Naive thymus-derived CD4-positive, alpha-beta T cell (primary cell): ENCODE results near the gene GLIS1. TPM values are rescaled to one million over a fixed set of nuclear protein-coding genes. Genes with fewer than 3 reads are reported as not detected.

ENCODE experiments used
- ATAC-seq: fragments of 150-1000 bp; cut with Tn5 transposase; 2 replicates; pipeline ENCODE4 v1.10.0; 2021; ENCODE audit warnings: mild to moderate bottlenecking, moderate library complexity
- CTCF ChIA-PET: fragments of 350-600 bp; sonication (Branson Sonifier 250); formaldehyde crosslinking; loops from one replicate; lab custom pipeline; 2021; ENCODE audit warnings: antibody characterized with exemption; lab: Charles Lee
- POLR2A ChIA-PET: fragments of 350-600 bp; sonication (Branson Sonifier 250); formaldehyde crosslinking; loops from one replicate; lab custom pipeline; 2021; ENCODE audit warnings: antibody characterized with exemption, inconsistent platforms; lab: Charles Lee
- DNase-seq, 9 donors: peaks; one replicate each; pipeline versions ENCODE4 v3.0.0 to v3.0.0-alpha.2; 2020 to 2022; ENCODE audit warnings: mixed read lengths in 1 of 9
- H3K27ac ChIP-seq: one replicate; pipeline ENCODE4 v1.7.0; 2013; ENCODE audit warnings: mild to moderate bottlenecking, low read depth, low read length, moderate library complexity
- H3K27me3 ChIP-seq, 2 donors: one replicate each; pipeline ENCODE4 v1.7.0; 2013; ENCODE audit warnings: low read length in 2 of 2, mild to moderate bottlenecking in 2 of 2, moderate library complexity in 2 of 2; ENCODE audit not compliant: control insufficient read depth in 2 of 2, insufficient read depth in 2 of 2
- H3K36me3 ChIP-seq, 3 experiments: 1 replicate in 2 of 3; 2 replicates in 1 of 3; pipeline ENCODE4 v1.7.0; 2013; ENCODE audit warnings: low read length in 3 of 3, mild to moderate bottlenecking in 3 of 3, moderate library complexity in 1 of 3; ENCODE audit not compliant: insufficient read depth in 3 of 3, control insufficient read depth in 2 of 3
- H3K4me1 ChIP-seq, 2 donors: one replicate each; pipeline ENCODE4 v1.7.0; 2013; ENCODE audit warnings: low read length in 2 of 2, mild to moderate bottlenecking in 2 of 2, moderate library complexity in 1 of 2; ENCODE audit not compliant: control insufficient read depth in 2 of 2, insufficient read depth in 2 of 2
- H3K4me3 ChIP-seq: 2 replicates; pipeline ENCODE4 v1.7.0; 2013; ENCODE audit warnings: mild to moderate bottlenecking, low read length
- H3K9me3 ChIP-seq, 3 experiments: 1 replicate in 2 of 3; 2 replicates in 1 of 3; pipeline ENCODE4 v1.7.0; 2013; ENCODE audit warnings: low read length in 3 of 3; ENCODE audit not compliant: control insufficient read depth in 2 of 3
- H3K27ac Mint-ChIP-seq, 9 donors: one replicate each; pipeline ENCODE4 v1.8.0; 2020 to 2022; ENCODE audit warnings: mixed read lengths in 9 of 9, mild to moderate bottlenecking in 8 of 9, moderate library complexity in 5 of 9, inconsistent platforms in 2 of 9
- H3K27me3 Mint-ChIP-seq, 5 donors: one replicate each; pipeline ENCODE4 v1.8.0; 2021 to 2022; ENCODE audit warnings: mixed read lengths in 5 of 5, mild to moderate bottlenecking in 1 of 5
- H3K36me3 Mint-ChIP-seq, 5 donors: one replicate each; pipeline ENCODE4 v1.8.0; 2020 to 2022; ENCODE audit warnings: mixed read lengths in 5 of 5, mild to moderate bottlenecking in 3 of 5, inconsistent platforms in 1 of 5
- H3K4me1 Mint-ChIP-seq, 7 donors: one replicate each; pipeline ENCODE4 v1.8.0; 2020 to 2022; ENCODE audit warnings: mixed read lengths in 7 of 7, mild to moderate bottlenecking in 3 of 7, inconsistent platforms in 1 of 7
- H3K4me3 Mint-ChIP-seq, 10 donors: one replicate each; pipeline ENCODE4 v1.8.0; 2020 to 2022; ENCODE audit warnings: mild to moderate bottlenecking in 10 of 10, mixed read lengths in 10 of 10, moderate library complexity in 6 of 10, inconsistent platforms in 2 of 10
- H3K9me3 Mint-ChIP-seq, 11 donors: one replicate each; pipeline ENCODE4 v1.8.0; 2020 to 2022; ENCODE audit warnings: mixed read lengths in 11 of 11, mild to moderate bottlenecking in 4 of 11, inconsistent platforms in 1 of 11, moderate library complexity in 1 of 11
- intact Hi-C, 2 donors: fragments of 100-400 bp; cut with micrococcal nuclease; formaldehyde crosslinking; loops; one replicate each; pipeline ENCODE4 v1.15.1; 2023
- polyA plus RNA-seq, 2 donors: library from polyadenylated mRNA; unstranded; fragments of 300-500 nt; fragmentation: Illumina TruSeq; gene quantifications; one replicate each; pipeline ENCODE4 v1.2.3, GENCODE V29; 2021
- total RNA-seq, 6 experiments: library from RNA in 5 of 6; stranded (reverse) in 5 of 6; gene quantifications; 1 replicate in 5 of 6; 2 replicates in 1 of 6; pipeline ENCODE4 v1.2.3 and lab custom pipeline; 2021 to 2026

Gene GLIS1
- total and polyA plus RNA-seq, 7 experiments from 2014 or later = not detected

GRCh38 chr1:53662951-53663350 lies 76.0 kb downstream of the GLIS1 start:
- H3K9me3 Mint-ChIP-seq = peaks cover 0 to 1% (median 0%) of the 10 kb centered on the region in 11 donors
- DNase-seq = no peak
- Histone ChIP-seq H3K36me3 (no peaks in the 10 kb centered on the region), H3K27me3 (no peaks in the 10 kb centered on the region), H3K27ac (no peak overlapping the region), H3K4me3 (no peak overlapping the region), H3K9me3 (no peaks in the 10 kb centered on the region), H3K4me1 (no peaks in the 10 kb centered on the region)
- intact Hi-C loops = no loop called here
- H3K4me1 Mint-ChIP-seq = peaks cover 0 to 2% (median 0%) of the 10 kb centered on the region in 7 donors
- no peak for ATAC-seq
- H3K4me3 Mint-ChIP-seq = no peak overlapping the region
- POLR2A ChIA-PET = no interaction called here
- H3K27ac Mint-ChIP-seq = no peak overlapping the region
- no peaks in the 10 kb centered on the region for H3K36me3 Mint-ChIP-seq
- H3K27me3 Mint-ChIP-seq = peaks cover 0 to 4% (median 2%) of the 10 kb centered on the region in 5 donors
- CTCF ChIA-PET = no interaction called here

DNA sequence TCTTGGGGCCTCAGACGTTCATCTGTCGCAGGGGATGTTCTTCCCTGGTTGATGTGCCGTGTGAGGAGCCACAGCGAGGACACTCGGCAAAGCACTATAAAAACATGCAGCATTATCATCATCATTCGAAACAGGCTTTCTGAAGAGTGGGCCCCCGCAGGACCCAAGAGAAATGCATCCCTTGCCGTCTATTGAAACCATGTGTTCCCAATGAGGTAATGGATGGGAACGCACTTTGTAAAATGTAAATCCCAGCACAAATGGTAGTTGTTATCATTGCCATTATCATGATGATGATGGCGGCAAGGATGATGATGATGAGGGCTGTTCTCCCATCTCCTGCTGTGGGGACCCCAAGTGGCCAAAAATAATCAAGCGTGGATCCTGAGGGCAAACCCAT lies 76.8 kb downstream of the GLIS1 start:
- Mint-ChIP-seq H3K27me3 (peaks cover 0 to 6% (median 3%) of the 10 kb centered on the region in 5 donors), H3K27ac (no peak overlapping the region), H3K4me1 (peaks cover 0 to 2% (median 0%) of the 10 kb centered on the region in 7 donors), H3K36me3 (no peaks in the 10 kb centered on the region), H3K4me3 (no peak overlapping the region), H3K9me3 (peaks cover 0 to 1% (median 0%) of the 10 kb centered on the region in 11 donors)
- Histone ChIP-seq H3K9me3 (no peaks in the 10 kb centered on the region), H3K4me3 (no peak overlapping the region), H3K27ac (no peak overlapping the region), H3K4me1 (no peaks in the 10 kb centered on the region), H3K27me3 (no peaks in the 10 kb centered on the region), H3K36me3 (no peaks in the 10 kb centered on the region)
- CTCF ChIA-PET = no interaction called here
- intact Hi-C loops = no loop called here
- POLR2A ChIA-PET = no interaction called here
- DNase-seq = no peak
- ATAC-seq = no peak

DNA sequence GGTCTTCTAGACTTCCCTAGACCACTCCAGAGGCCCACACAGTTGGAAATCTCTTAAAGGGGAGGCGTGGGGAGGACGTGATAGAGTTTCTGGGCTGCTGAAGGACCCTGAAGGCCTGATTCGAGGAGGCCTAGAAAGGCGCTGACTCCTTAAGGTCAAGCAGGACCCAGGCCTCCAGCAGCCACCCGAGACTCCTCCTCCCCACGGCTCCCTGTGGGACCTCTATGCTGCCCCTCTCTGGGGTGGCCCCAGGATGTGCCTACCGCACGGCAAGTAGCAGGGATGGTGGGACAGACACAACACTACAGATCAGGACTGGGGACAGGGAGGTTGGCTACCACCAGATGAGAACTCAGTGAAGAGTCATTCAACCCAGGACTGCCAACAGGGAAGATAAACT lies 77.5 kb downstream of the GLIS1 start:
- no peak for ATAC-seq
- H3K36me3 Mint-ChIP-seq = no peaks in the 10 kb centered on the region
- CTCF ChIA-PET = no interaction called here
- peaks cover 0 to 10% (median 7%) of the 10 kb centered on the region in 5 donors for H3K27me3 Mint-ChIP-seq
- Histone ChIP-seq H3K9me3 (no peaks in the 10 kb centered on the region), H3K36me3 (no peaks in the 10 kb centered on the region), H3K27ac (no peak overlapping the region), H3K27me3 (no peaks in the 10 kb centered on the region), H3K4me3 (no peak overlapping the region), H3K4me1 (no peaks in the 10 kb centered on the region)
- POLR2A ChIA-PET = no interaction called here
- no peak overlapping the region for H3K4me3 Mint-ChIP-seq
- DNase-seq = no peak
- H3K27ac Mint-ChIP-seq = no peak overlapping the region
- peaks cover 0 to 2% (median 0%) of the 10 kb centered on the region in 7 donors for H3K4me1 Mint-ChIP-seq
- intact Hi-C loops = no loop called here
- H3K9me3 Mint-ChIP-seq = peaks cover 0 to 1% (median 0%) of the 10 kb centered on the region in 11 donors

DNA sequence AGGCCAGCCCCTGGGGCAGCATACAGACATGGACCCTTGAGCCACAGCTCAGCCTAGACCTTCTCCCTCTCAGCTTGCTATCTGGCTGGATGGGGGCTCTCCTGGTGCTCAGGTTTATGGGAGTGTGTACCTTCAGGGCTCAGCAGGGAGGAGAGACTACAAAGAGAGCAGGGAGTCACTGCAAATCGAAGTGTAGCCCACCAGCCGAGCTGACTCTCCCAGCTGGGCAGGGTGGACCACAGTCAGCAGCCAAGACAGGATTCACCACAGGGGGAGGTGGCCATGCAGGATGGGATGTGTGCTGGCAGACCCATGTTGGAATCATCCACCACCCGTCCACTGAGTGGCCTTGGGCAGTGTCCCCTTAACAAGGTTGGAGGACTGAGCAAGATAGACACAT lies 78.3 kb downstream of the GLIS1 start:
- ChIA-PET CTCF (no interaction called here), POLR2A (no interaction called here)
- H3K36me3 ChIP-seq = no peaks in the 10 kb centered on the region
- Mint-ChIP-seq H3K36me3 (no peaks in the 10 kb centered on the region), H3K4me1 (peaks cover 0 to under 1% (median 0%) of the 10 kb centered on the region in 7 donors), H3K4me3 (no peak overlapping the region), H3K27ac (no peak overlapping the region), H3K27me3 (peaks cover 0 to 12% (median 11%) of the 10 kb centered on the region in 5 donors), H3K9me3 (peaks cover 0 to 1% (median 0%) of the 10 kb centered on the region in 11 donors)
- H3K27ac ChIP-seq = no peak overlapping the region
- intact Hi-C loops = no loop called here
- ATAC-seq (no peak), DNase-seq (no peak)
- no peaks in the 10 kb centered on the region for H3K9me3 ChIP-seq
- no peaks in the 10 kb centered on the region for H3K4me1 ChIP-seq
- no peaks in the 10 kb centered on the region for H3K27me3 ChIP-seq
- H3K4me3 ChIP-seq = no peak overlapping the region

- Histone ChIP-seq H3K4me3 (no peak overlapping the region), H3K27me3 (no peaks in the 10 kb centered on the region), H3K36me3 (no peaks in the 10 kb centered on the region), H3K9me3 (no peaks in the 10 kb centered on the region), H3K4me1 (no peaks in the 10 kb centered on the region), H3K27ac (no peak overlapping the region)
- POLR2A ChIA-PET = no interaction called here
- H3K9me3 Mint-ChIP-seq = no peaks in the 10 kb centered on the region
- CTCF ChIA-PET = no interaction called here
- no peak overlapping the region for H3K27ac Mint-ChIP-seq
- ATAC-seq = no peak
- H3K27me3 Mint-ChIP-seq = peaks cover 0 to 12% (median 11%) of the 10 kb centered on the region in 5 donors
- no peaks in the 10 kb centered on the region for H3K4me1 Mint-ChIP-seq
- intact Hi-C loops = no loop called here
- no peak for DNase-seq
- no peaks in the 10 kb centered on the region for H3K36me3 Mint-ChIP-seq
- H3K4me3 Mint-ChIP-seq = no peak overlapping the region
Observed at GRCh38 chr1:53659436-53659835, 79.5 kb downstream of the GLIS1 start.

DNA sequence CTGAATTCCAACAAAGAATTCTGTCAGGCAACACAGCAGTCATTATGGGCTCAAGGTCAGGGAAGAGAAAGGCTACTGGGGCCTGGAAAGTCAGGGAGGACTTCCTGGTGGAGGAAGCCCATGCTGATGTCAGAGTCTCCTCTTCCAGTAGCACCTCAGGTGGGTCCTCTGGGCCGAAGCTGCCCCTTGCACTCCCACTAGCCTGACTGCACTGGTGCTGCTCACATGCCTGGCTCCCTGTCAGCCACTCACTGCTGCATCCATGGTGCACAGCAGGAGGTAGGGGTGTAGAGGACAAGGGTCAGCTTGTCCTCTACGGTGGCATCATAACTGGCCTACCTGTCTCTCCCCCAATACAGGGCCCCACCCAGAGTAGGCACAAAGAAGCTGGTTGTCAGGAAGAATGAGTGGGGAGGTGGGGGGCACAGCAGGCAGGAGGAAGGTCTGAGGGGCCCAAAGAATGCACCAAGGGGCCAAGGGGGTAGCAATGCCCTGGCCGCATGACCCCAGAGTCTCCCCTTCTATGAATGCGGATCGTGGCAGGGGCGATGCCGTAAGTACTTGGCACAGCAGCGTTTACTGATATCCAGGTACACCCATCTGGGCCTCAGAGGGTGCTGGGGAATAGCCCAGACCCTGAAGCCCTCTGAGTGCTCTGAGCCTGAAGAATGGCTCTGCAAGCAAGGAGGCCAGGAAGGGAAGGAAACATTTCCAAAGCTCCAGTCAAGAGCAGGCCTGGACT lies 80.3 kb downstream of the GLIS1 start:
- H3K27me3 Mint-ChIP-seq = peaks cover 4 to 12% (median 11%) of the 10 kb centered on the region in 5 donors
- ATAC-seq = no peak
- ChIA-PET CTCF (no interaction called here), POLR2A (no interaction called here)
- no peak overlapping the region for H3K4me3 Mint-ChIP-seq
- H3K36me3 Mint-ChIP-seq = no peaks in the 10 kb centered on the region
- H3K4me1 Mint-ChIP-seq = no peaks in the 10 kb centered on the region
- Histone ChIP-seq H3K9me3 (no peaks in the 10 kb centered on the region), H3K27me3 (no peaks in the 10 kb centered on the region), H3K36me3 (no peaks in the 10 kb centered on the region), H3K4me1 (no peaks in the 10 kb centered on the region), H3K4me3 (no peak overlapping the region), H3K27ac (no peak overlapping the region)
- DNase-seq = no peak
- no peaks in the 10 kb centered on the region for H3K9me3 Mint-ChIP-seq
- intact Hi-C loops = no loop called here
- no peak overlapping the region for H3K27ac Mint-ChIP-seq

- H3K4me3 Mint-ChIP-seq = no peak overlapping the region
- intact Hi-C loops = no loop called here
- DNase-seq (no peak), ATAC-seq (no peak)
- H3K9me3 ChIP-seq = no peaks in the 10 kb centered on the region
- H3K9me3 Mint-ChIP-seq = no peaks in the 10 kb centered on the region
- H3K4me1 ChIP-seq = no peaks in the 10 kb centered on the region
- H3K36me3 ChIP-seq = no peaks in the 10 kb centered on the region
- CTCF ChIA-PET = no interaction called here
- POLR2A ChIA-PET = no interaction called here
- H3K27me3 ChIP-seq = no peaks in the 10 kb centered on the region
- no peaks in the 10 kb centered on the region for H3K36me3 Mint-ChIP-seq
- peaks cover 0 to 3% (median 0%) of the 10 kb centered on the region in 7 donors for H3K4me1 Mint-ChIP-seq
- no peak overlapping the region for H3K4me3 ChIP-seq
- H3K27ac Mint-ChIP-seq = no peak overlapping the region
- H3K27ac ChIP-seq = no peak overlapping the region
- H3K27me3 Mint-ChIP-seq = peaks cover 4 to 12% (median 11%) of the 10 kb centered on the region in 5 donors
Observed at GRCh38 chr1:53657891-53658396, 81.0 kb downstream of the GLIS1 start.
